Brain microvascular endothelial cell (primary cell): ENCODE measurements around the gene GTF3C2.

ENCODE experiments used
- DNase-seq: peaks from one replicate; pipeline ENCODE4 v3.0.0-alpha.2; 2020
- H3K27ac ChIP-seq: fragments of 250-450 bp; sonication (Bioruptor Pico); 2 replicates; pipeline ENCODE4 v1.5.1; 2020; ENCODE audit warnings: mild to moderate bottlenecking, moderate library complexity
- H3K27me3 ChIP-seq: fragments of 250-450 bp; sonication (Bioruptor Pico); replicated peaks from 2 replicates; pipeline ENCODE4 v1.5.1; 2020; ENCODE audit warnings: mild to moderate bottlenecking
- H3K36me3 ChIP-seq: fragments of 250-450 bp; sonication (Bioruptor Pico); replicated peaks from 2 replicates; pipeline ENCODE4 v1.5.1; 2020; ENCODE audit warnings: mild to moderate bottlenecking
- H3K4me3 ChIP-seq: 2 replicates; pipeline ENCODE4 v1.5.1; 2011; ENCODE audit warnings: low read depth, mild to moderate bottlenecking, control low read depth, low read length, moderate library complexity
- in situ Hi-C: cut with HindIII; loops from 2 replicates; pipeline ENCODE4 v1.10.0; 2017; ENCODE audit warnings: low sequenced_read_pairs, low pct_ligation_motif_present
- TF ChIP-seq, protein P1 (sequence below): IDR thresholded peaks from 2 replicates; pipeline ENCODE4 v1.5.1; 2011; ENCODE audit warnings: low read depth, mild to moderate bottlenecking, moderate library complexity, low read length, control low read depth, inconsistent platforms; ENCODE audit errors: missing control alignments

GTF3C2 gene, protein sequence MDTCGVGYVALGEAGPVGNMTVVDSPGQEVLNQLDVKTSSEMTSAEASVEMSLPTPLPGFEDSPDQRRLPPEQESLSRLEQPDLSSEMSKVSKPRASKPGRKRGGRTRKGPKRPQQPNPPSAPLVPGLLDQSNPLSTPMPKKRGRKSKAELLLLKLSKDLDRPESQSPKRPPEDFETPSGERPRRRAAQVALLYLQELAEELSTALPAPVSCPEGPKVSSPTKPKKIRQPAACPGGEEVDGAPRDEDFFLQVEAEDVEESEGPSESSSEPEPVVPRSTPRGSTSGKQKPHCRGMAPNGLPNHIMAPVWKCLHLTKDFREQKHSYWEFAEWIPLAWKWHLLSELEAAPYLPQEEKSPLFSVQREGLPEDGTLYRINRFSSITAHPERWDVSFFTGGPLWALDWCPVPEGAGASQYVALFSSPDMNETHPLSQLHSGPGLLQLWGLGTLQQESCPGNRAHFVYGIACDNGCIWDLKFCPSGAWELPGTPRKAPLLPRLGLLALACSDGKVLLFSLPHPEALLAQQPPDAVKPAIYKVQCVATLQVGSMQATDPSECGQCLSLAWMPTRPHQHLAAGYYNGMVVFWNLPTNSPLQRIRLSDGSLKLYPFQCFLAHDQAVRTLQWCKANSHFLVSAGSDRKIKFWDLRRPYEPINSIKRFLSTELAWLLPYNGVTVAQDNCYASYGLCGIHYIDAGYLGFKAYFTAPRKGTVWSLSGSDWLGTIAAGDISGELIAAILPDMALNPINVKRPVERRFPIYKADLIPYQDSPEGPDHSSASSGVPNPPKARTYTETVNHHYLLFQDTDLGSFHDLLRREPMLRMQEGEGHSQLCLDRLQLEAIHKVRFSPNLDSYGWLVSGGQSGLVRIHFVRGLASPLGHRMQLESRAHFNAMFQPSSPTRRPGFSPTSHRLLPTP

DNA sequence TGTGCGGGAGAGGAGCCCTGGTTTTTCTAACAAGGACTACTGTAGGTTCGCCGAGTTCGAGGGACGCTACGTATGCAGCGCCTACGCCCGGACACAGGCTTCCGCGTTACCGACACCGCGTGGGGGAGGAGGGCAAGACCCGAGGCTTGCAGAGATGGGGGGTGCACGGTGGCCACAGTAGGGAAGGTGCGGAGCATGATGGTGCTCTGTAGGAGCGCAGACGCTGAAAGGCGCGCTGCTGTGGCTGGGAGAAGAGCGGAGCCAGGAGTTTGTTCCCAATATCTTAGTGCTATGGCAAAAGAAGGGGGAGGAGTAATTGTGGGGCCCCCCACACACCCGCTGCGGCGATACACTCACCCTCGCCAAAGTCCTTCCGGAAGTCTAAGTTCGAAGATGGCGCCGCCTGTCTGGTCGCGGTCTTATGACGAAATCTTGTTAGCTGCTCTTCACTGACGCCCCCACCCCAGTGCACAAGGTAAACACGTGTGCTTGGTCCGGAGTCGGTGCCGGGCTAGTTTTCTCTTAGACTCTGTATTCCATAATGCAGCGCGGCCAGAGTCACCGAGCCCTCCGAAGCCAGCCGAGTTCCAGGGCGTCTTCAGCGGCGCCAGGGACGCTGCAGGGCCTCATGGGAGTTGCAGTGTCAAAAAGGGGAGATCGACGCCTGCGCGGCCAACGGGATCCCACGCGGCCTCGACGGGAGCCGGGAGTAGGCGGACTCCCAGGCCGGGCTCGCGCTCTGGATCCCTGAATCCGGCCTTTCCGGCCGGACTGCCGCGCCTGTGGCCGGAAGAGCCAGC is at the start of gene GTF3C2:
GTF3C2 (minus strand) TSS at position 383 of the 800 bp plus-strand sequence. CDS start 13,210 bp downstream, outside the sequence.
- Histone ChIP-seq H3K27ac (peak within 1 kb of the TSS; percentile 92), H3K27me3 (no peaks in the 10 kb centered on the region), H3K4me3 (peak within 1 kb of the TSS; percentile 98), H3K36me3 (no peaks in the 10 kb centered on the region)
- TF ChIP-seq, protein P1, sequence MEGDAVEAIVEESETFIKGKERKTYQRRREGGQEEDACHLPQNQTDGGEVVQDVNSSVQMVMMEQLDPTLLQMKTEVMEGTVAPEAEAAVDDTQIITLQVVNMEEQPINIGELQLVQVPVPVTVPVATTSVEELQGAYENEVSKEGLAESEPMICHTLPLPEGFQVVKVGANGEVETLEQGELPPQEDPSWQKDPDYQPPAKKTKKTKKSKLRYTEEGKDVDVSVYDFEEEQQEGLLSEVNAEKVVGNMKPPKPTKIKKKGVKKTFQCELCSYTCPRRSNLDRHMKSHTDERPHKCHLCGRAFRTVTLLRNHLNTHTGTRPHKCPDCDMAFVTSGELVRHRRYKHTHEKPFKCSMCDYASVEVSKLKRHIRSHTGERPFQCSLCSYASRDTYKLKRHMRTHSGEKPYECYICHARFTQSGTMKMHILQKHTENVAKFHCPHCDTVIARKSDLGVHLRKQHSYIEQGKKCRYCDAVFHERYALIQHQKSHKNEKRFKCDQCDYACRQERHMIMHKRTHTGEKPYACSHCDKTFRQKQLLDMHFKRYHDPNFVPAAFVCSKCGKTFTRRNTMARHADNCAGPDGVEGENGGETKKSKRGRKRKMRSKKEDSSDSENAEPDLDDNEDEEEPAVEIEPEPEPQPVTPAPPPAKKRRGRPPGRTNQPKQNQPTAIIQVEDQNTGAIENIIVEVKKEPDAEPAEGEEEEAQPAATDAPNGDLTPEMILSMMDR: no peak
- in situ Hi-C loops: no loop called here
- peak; percentile 95 for DNase-seq

DNA sequence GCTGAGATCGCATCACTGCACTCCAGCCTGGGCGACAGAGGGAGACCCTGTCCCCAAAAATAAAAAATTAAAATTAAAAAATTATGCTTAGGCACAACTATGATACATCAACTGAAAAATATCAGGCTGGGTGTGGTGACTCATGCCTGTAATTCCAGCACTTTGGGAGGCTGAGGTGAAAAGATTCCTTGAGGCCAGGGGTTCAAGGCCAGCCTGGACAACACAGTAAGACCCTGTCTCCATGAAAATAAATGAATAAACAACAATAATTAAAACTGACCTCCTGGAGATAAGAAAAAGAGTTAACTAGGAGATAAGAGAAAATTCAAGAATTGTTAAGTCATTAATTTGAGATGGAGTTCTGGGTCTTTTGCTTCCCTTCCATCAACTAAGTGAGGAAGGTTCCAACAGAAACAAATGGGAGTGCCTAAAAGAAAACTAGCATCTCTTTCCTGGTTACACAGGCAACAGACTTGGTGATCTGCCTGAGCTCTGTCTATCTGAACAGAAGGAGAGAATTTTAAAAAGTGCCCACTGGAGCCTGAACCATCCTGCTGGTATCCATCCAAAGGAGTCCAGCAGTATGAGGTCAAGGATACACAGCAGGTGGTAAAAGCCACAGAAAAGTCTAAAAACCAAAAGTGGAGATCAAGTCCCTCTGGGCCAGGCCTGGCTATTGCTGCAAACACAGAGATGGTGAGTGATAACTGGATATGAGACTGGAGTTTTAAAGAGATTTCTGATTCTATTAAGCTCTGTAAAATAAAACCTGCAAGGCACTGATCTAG is 44.0 kb upstream of the GTF3C2 start:
- Histone ChIP-seq H3K27me3 (no peaks in the 10 kb centered on the region), H3K27ac (no peak overlapping the region), H3K36me3 (peaks cover 5% of the 10 kb centered on the region), H3K4me3 (no peak overlapping the region)
- TF ChIP-seq, protein P1: no peak
- in situ Hi-C loops: no loop called here
- DNase-seq: no peak

DNA sequence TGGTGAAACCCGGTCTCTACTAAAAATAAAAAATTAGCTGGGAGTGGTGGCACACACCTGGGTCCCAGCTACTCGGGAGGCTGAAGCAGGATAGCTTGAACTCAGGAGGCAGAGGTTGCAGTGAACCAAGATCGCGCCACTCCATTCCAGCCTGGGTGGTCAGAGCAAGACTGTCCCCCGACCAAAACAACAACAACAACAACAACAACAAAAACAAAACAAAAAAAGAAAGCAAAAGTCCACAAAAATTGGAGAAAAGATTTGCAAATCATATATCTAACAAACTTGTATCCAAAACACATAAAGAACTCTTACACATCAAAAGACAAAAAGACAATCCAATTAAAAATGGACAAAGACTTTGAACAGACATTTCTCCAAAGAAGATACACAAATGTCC is 42.4 kb upstream of the GTF3C2 start:
- H3K27me3 ChIP-seq: no peaks in the 10 kb centered on the region
- TF ChIP-seq, protein P1: no peak
- no peak overlapping the region for H3K4me3 ChIP-seq
- no peaks in the 10 kb centered on the region for H3K36me3 ChIP-seq
- DNase-seq: no peak
- in situ Hi-C loops: no loop called here
- H3K27ac ChIP-seq: no peak overlapping the region

DNA sequence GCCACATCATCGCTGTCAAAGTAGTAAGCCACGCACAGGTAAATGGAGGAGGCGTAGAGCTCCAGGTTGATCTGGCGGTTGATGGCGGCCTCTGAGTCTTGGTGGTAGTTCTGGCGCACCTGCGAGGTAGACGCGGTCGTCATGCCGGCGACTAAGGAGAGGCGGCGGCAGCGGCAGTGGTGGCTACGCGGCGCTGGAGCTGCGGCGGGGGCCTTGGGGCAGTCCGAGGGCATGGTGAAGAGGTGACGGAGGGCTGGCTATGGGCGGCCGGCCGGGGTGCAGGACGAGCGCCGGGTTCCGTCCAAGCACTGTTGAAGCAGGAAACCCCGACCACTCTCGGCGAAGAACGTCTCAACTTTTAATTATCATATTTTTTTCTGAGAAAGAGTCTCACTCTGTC is 36.7 kb upstream of the GTF3C2 start:
- DNase-seq: no peak
- TF ChIP-seq, protein P1: no peak
- no peaks in the 10 kb centered on the region for H3K27me3 ChIP-seq
- H3K4me3 ChIP-seq: no peak overlapping the region
- no peak overlapping the region for H3K27ac ChIP-seq
- in situ Hi-C loops: no loop called here
- peaks cover 2% of the 10 kb centered on the region for H3K36me3 ChIP-seq
